GM12891 (cell line): Measurements from ENCODE around the gene SLX4IP.

Experiments used
- POLR2A ChIP-seq: IDR thresholded peaks from 2 replicates; pipeline ENCODE4 v1.6.1; 2011; ENCODE audit warnings: low read depth, low read length, control low read depth
- POLR2AphosphoS5 ChIP-seq: IDR thresholded peaks from 2 replicates; pipeline ENCODE4 v1.6.1; 2011; ENCODE audit warnings: low read depth, low read length, control low read depth
- TAF1 ChIP-seq: IDR thresholded peaks from 2 replicates; pipeline ENCODE4 v1.6.1; 2011; ENCODE audit warnings: low read depth, low read length, control low read depth

DNA sequence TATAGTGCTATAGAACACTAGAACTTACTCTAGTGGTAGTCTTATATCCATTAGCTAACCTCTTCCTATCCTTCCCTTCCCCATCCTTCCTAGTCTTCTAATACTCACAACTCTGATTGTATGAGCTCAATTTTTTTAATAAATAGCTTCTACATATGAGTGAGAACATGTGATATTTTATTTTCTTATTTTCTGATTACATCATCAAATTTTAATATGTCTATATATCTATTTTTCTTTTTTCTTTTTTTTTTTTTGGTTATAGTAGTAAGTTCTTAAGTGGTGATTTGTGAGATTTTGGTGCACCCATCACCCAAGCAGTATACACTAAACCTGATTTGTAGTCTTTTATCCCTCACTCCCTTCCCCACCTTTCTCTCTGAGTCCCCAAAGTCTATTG lies 126.2 kb downstream of the SLX4IP start:
- no peak for TF ChIP-seq POLR2AphosphoS5
- TF ChIP-seq POLR2A, result no peak
- no peak for TF ChIP-seq TAF1
